PC-3 (cell line): ENCODE measurements around the gene EPB41L4B. TPM values are rescaled to one million over a fixed set of nuclear protein-coding genes. Genes with fewer than 3 reads are reported as not detected.
A peak's percentile ranks its signal among the peaks of the same experiment; 100 is the strongest.

Source experiments
- ATAC-seq: fragments of 200-7000 bp; cut with Tn5 transposase; 2 replicates; pipeline ENCODE4 v1.9.1; 2020; ENCODE audit warnings: mild to moderate bottlenecking, moderate library complexity
- BruUV-seq: library from RNA; stranded (reverse); fragments of 400-500 nt; replicated peaks from 2 replicates; lab custom pipeline; 2021; lab: Mats Ljungman, UMichigan
- CTCF ChIA-PET: fragments of 300-600 bp; sonication (Branson Sonifier 250); formaldehyde crosslinking; loops from one replicate; lab custom pipeline; 2022; ENCODE audit warnings: antibody characterized with exemption; lab: Charles Lee
- POLR2A ChIA-PET: fragments of 300-600 bp; sonication (Branson Sonifier 250); formaldehyde crosslinking; loops from one replicate; lab custom pipeline; 2022; ENCODE audit warnings: antibody characterized with exemption; ENCODE audit not compliant: unreplicated experiment; lab: Charles Lee
- DNase-seq: peaks from one replicate; pipeline ENCODE4 v3.0.0-alpha.2; 2015
- H2AFZ ChIP-seq: fragments of 300-600 bp; sonication (generic); 2 replicates; pipeline ENCODE4 v1.6.0; 2016; ENCODE audit warnings: antibody characterized with exemption, low read length
- H3F3A ChIP-seq: fragments of 300-600 bp; sonication (generic); one replicate; pipeline ENCODE4 v1.6.0; 2017; ENCODE audit warnings: antibody characterized with exemption, low read length, control low read depth, mild to moderate bottlenecking; ENCODE audit not compliant: unreplicated experiment
- H3K27ac ChIP-seq: fragments of 300-600 bp; sonication (generic); 2 replicates; pipeline ENCODE4 v1.5.1; 2016; ENCODE audit warnings: mild to moderate bottlenecking, low read length
- H3K27me3 ChIP-seq: fragments of 300-600 bp; sonication (generic); 2 replicates; pipeline ENCODE4 v1.6.1; 2016; ENCODE audit warnings: low read length, mixed read lengths
- H3K36me3 ChIP-seq: fragments of 300-600 bp; sonication (generic); 2 replicates; pipeline ENCODE4 v1.6.1; 2016; ENCODE audit warnings: low read depth, mixed run types, low read length, mixed read lengths
- H3K4me1 ChIP-seq: fragments of 300-600 bp; sonication (generic); 2 replicates; pipeline ENCODE4 v1.5.1; 2016; ENCODE audit warnings: low read length; ENCODE audit not compliant: insufficient read depth
- H3K4me2 ChIP-seq: fragments of 300-600 bp; sonication (generic); 2 replicates; pipeline ENCODE4 v1.6.0; 2016; ENCODE audit warnings: low read length
- H3K4me3 ChIP-seq: fragments of 300-600 bp; sonication (generic); 2 replicates; pipeline ENCODE4 v1.5.1; 2016; ENCODE audit warnings: mild to moderate bottlenecking, low read length, mixed read lengths
- H3K79me2 ChIP-seq: fragments of 300-600 bp; sonication (generic); 2 replicates; pipeline ENCODE4 v1.6.1; 2017; ENCODE audit warnings: low read length, mixed read lengths
- H3K9ac ChIP-seq: fragments of 300-600 bp; sonication (generic); 2 replicates; pipeline ENCODE4 v1.6.0; 2016; ENCODE audit warnings: mild to moderate bottlenecking, low read length
- H3K9me2 ChIP-seq: fragments of 300-600 bp; sonication (generic); replicated peaks from 2 replicates; pipeline ENCODE4 v1.6.1; 2016; ENCODE audit warnings: mixed run types, low read length, mixed read lengths
- H3K9me3 ChIP-seq: fragments of 300-600 bp; sonication (generic); 2 replicates; pipeline ENCODE4 v1.6.1; 2016; ENCODE audit warnings: low read length, mixed read lengths
- H4K20me1 ChIP-seq: fragments of 300-600 bp; sonication (generic); 2 replicates; pipeline ENCODE4 v1.6.1; 2016; ENCODE audit warnings: low read length, mixed read lengths
- EZH2 ChIP-seq: fragments of 300-600 bp; sonication (generic); IDR thresholded peaks from one replicate; pipeline ENCODE4 v1.6.1; 2017; ENCODE audit warnings: antibody characterized with exemption, mild to moderate bottlenecking, low read length; ENCODE audit not compliant: unreplicated experiment
- EZH2phosphoT487 ChIP-seq: fragments of 300-600 bp; sonication (generic); IDR thresholded peaks from 2 replicates; pipeline ENCODE4 v1.6.1; 2018; ENCODE audit warnings: mild to moderate bottlenecking, antibody characterized with exemption, low read length, borderline replicate concordance
- intact Hi-C: fragments of 100-400 bp; cut with micrococcal nuclease; formaldehyde crosslinking; loops from 2 replicates; pipeline ENCODE4 v1.9.0; 2023
- total RNA-seq: library from RNA; depleted of rRNA; stranded (reverse); fragments of >200 nt; gene quantifications from 2 replicates; pipeline ENCODE4 v1.2.3, GENCODE V29; 2014
- TF ChIP-seq, protein P1 (sequence below): fragments of 300-600 bp; sonication (generic); conservative IDR thresholded peaks from 2 replicates; pipeline ENCODE4 v1.5.1; 2017; ENCODE audit warnings: antibody characterized with exemption, low read depth, mild to moderate bottlenecking, low read length

The EPB41L4B gene
- total RNA-seq, 1 experiment from 2014 or later, result 11.2 TPM

- peaks cover 7% of the 10 kb centered on the region; the same call in 1 of the 2 replicates for H3K36me3 ChIP-seq
- H3K79me2 ChIP-seq, result 0 out of 2 replicates have a peak, but pooled peaks cover 3% of the 10 kb centered on the region
- H2AFZ ChIP-seq, result no peak overlapping the region
- ChIA-PET CTCF (interaction anchor here (0.6 kb wide), 1 partner anchor 77 kb away, joined by 3 read pairs; no protein-coding TSS in a partner anchor), POLR2A (interaction anchor here (0.6 kb wide), 1 partner anchor 62 kb away, joined by 10 read pairs; no protein-coding TSS in a partner anchor)
- peak overlapping the region; percentile 80 for H3K4me2 ChIP-seq
- intact Hi-C loops, result loop anchor here (5.0 to 10.0 kb wide), 3 partner anchors 43 to 137 kb away; partner anchors contain the start of gene TMEM245
- peak overlapping the region; percentile 88 for H3K9ac ChIP-seq
- peaks cover 20% of the 10 kb centered on the region for H3F3A ChIP-seq
- TF ChIP-seq EZH2, result no peak
- TF ChIP-seq, protein P1, sequence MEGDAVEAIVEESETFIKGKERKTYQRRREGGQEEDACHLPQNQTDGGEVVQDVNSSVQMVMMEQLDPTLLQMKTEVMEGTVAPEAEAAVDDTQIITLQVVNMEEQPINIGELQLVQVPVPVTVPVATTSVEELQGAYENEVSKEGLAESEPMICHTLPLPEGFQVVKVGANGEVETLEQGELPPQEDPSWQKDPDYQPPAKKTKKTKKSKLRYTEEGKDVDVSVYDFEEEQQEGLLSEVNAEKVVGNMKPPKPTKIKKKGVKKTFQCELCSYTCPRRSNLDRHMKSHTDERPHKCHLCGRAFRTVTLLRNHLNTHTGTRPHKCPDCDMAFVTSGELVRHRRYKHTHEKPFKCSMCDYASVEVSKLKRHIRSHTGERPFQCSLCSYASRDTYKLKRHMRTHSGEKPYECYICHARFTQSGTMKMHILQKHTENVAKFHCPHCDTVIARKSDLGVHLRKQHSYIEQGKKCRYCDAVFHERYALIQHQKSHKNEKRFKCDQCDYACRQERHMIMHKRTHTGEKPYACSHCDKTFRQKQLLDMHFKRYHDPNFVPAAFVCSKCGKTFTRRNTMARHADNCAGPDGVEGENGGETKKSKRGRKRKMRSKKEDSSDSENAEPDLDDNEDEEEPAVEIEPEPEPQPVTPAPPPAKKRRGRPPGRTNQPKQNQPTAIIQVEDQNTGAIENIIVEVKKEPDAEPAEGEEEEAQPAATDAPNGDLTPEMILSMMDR, result no peak
- TF ChIP-seq EZH2phosphoT487, result no peak
- no TSS peak for BruUV-seq
- peaks cover 60% of the 10 kb centered on the region for H3K4me1 ChIP-seq
- no peaks in the 10 kb centered on the region for H3K9me3 ChIP-seq
- no peaks in the 10 kb centered on the region for H3K27me3 ChIP-seq
- H3K9me2 ChIP-seq, result no peaks in the 10 kb centered on the region
- ATAC-seq, result peak; percentile 0; the same call in 1 of the 2 replicates
- no peaks in the 10 kb centered on the region for H4K20me1 ChIP-seq
- H3K27ac ChIP-seq, result peak overlapping the region; percentile 100
- H3K4me3 ChIP-seq, result 0 out of 2 replicates have a peak overlapping the region, but pooled peaks have one; percentile 22
- DNase-seq, result peak; percentile 50
Observed at GRCh38 chr9:109254317-109254716, 66.5 kb downstream of the EPB41L4B start.

DNA sequence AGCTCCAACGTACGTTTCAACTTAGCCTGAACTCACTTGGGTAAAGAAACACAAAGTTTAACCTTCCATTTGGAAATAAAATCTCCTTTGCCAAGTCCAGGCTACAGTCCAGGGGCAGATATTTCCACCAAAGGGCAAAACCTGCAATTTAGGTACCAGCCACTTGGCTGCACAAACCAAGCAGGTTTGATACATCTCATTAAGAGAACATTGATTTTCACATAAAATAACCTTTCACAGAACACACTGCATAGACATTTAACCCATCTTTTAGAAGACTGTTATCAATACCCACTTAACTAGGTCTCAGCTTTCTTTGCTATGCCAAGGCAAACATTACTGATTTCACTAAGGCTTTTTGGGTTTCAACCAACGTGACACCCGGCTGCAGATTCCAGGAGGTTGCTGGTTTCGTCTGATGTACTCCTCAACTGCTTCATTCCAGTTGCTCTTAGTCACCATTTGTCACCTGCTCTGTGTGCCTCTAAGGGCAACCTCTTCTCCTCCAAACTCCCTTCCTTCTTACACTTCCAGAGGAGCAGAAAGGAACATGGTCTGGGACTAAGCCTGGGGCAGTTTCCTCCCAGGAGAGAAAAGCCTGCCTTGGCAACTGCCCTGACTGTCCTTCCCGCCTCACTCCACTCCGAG is 67.1 kb downstream of the EPB41L4B start:
- Histone ChIP-seq H3K27ac (peak overlapping the region; percentile 100), H3K4me3 (peak overlapping the region; percentile 22; the same call in 1 of the 2 replicates), H2AFZ (0 out of 2 replicates have a peak overlapping the region, but pooled peaks have one; percentile 1), H3K4me1 (peaks cover 60% of the 10 kb centered on the region), H3K4me2 (peak overlapping the region; percentile 80), H3K36me3 (peaks cover 7% of the 10 kb centered on the region; the same call in 1 of the 2 replicates), H3F3A (peaks cover 20% of the 10 kb centered on the region), H3K79me2 (0 out of 2 replicates have a peak, but pooled peaks cover 3% of the 10 kb centered on the region), H3K9ac (peak overlapping the region; percentile 88), H3K9me3 (no peaks in the 10 kb centered on the region), H3K9me2 (no peaks in the 10 kb centered on the region), H4K20me1 (no peaks in the 10 kb centered on the region), H3K27me3 (no peaks in the 10 kb centered on the region)
- peak; percentile 66 for ATAC-seq
- no peak for TF ChIP-seq EZH2phosphoT487
- POLR2A ChIA-PET, result no interaction called here
- intact Hi-C loops, result loop anchor here (5.0 to 10.0 kb wide), 3 partner anchors 44 to 136 kb away; partner anchors contain the start of gene TMEM245
- no TSS peak for BruUV-seq
- CTCF ChIA-PET, result no interaction called here
- peak; percentile 93 for DNase-seq

DNA sequence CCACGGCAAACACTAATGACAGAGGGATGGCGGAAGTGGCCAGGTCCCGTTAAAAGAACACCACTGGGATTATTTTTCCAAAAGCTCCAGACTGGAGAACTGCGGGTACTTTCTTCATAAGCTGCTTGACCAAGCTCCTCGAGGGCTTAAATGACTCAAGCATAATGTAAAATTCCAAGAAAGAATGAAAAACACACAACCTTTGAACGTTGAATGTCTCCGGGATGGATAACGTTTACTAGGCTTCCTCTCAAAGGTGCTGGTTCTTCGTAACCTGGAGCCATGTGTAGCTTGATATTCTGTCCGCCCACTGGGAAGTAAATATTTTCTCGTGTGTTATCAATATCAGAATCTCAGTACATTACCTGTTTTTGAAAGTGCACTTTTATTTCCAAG is 67.6 kb downstream of the EPB41L4B start:
- Histone ChIP-seq H4K20me1 (no peaks in the 10 kb centered on the region), H3K27ac (peak overlapping the region; percentile 100), H3K4me2 (peak overlapping the region; percentile 80), H3F3A (peaks cover 20% of the 10 kb centered on the region), H3K79me2 (0 out of 2 replicates have a peak, but pooled peaks cover 3% of the 10 kb centered on the region), H3K36me3 (peaks cover 7% of the 10 kb centered on the region; the same call in 1 of the 2 replicates), H3K9me2 (no peaks in the 10 kb centered on the region), H2AFZ (0 out of 2 replicates have a peak overlapping the region, but pooled peaks have one; percentile 1), H3K27me3 (no peaks in the 10 kb centered on the region), H3K9ac (peak overlapping the region; percentile 88), H3K9me3 (no peaks in the 10 kb centered on the region), H3K4me1 (peaks cover 60% of the 10 kb centered on the region), H3K4me3 (peak overlapping the region; percentile 17; the same call in 1 of the 2 replicates)
- intact Hi-C loops, result loop anchor here (5.0 to 10.0 kb wide), 3 partner anchors 44 to 136 kb away; partner anchors contain the start of gene TMEM245
- POLR2A ChIA-PET, result no interaction called here
- ATAC-seq, result no peak
- no peak for TF ChIP-seq EZH2
- TF ChIP-seq, protein P1, result no peak
- no peak for TF ChIP-seq EZH2phosphoT487
- CTCF ChIA-PET, result no interaction called here
- no TSS peak for BruUV-seq
- DNase-seq, result no peak
